RPMI8226 (cell line): Measurements from ENCODE around the gene GALNT2.
A peak's percentile ranks its signal among the peaks of the same experiment; 100 is the strongest.

ENCODE experiments used
- DNase-seq: peaks from one replicate; pipeline ENCODE4 v3.0.0-alpha.2; 2015

The GALNT2 gene

GRCh38 chr1:230149751-230150584 is 82.9 kb downstream of the GALNT2 start:
- DNase-seq = peak; percentile 63

- DNase-seq = no peak
Measured at GRCh38 chr1:230150615-230151014, 83.6 kb downstream of the GALNT2 start.

- no peak for DNase-seq
Measured at GRCh38 chr1:230151924-230152468, 85.0 kb downstream of the GALNT2 start.

- no peak for DNase-seq
Measured at GRCh38 chr1:230152999-230153398, 86.0 kb downstream of the GALNT2 start.

- no peak for DNase-seq
Measured at GRCh38 chr1:230153641-230154296, 86.7 kb downstream of the GALNT2 start.

GRCh38 chr1:230155021-230155420 is 88.0 kb downstream of the GALNT2 start:
- no peak for DNase-seq

GRCh38 chr1:230156068-230156467 is 89.0 kb downstream of the GALNT2 start:
- no peak for DNase-seq

- no peak for DNase-seq
Measured at GRCh38 chr1:230156536-230156935, 89.5 kb downstream of the GALNT2 start.

GRCh38 chr1:230157420-230158390 is 90.7 kb downstream of the GALNT2 start:
- no peak for DNase-seq

- DNase-seq = no peak
Measured at GRCh38 chr1:230158415-230159291, 91.6 kb downstream of the GALNT2 start.

GRCh38 chr1:230159580-230159979 is 92.5 kb downstream of the GALNT2 start:
- no peak for DNase-seq

GRCh38 chr1:230160957-230161771 is 94.1 kb downstream of the GALNT2 start:
- DNase-seq = no peak

GRCh38 chr1:230163205-230163604 is 96.2 kb downstream of the GALNT2 start:
- DNase-seq = no peak

- no peak for DNase-seq
Measured at GRCh38 chr1:230163719-230164118, 96.7 kb downstream of the GALNT2 start.

GRCh38 chr1:230165536-230165935 is 98.5 kb downstream of the GALNT2 start:
- DNase-seq = no peak

- DNase-seq = no peak
Measured at GRCh38 chr1:230166366-230167132, 99.5 kb downstream of the GALNT2 start.

GRCh38 chr1:230167419-230167852 is 100.4 kb downstream of the GALNT2 start:
- peak; percentile 68 for DNase-seq

GRCh38 chr1:230169454-230170152 is 102.6 kb downstream of the GALNT2 start:
- DNase-seq = peak; percentile 50

GRCh38 chr1:230170153-230170547 is 103.1 kb downstream of the GALNT2 start:
- DNase-seq = no peak
